ENCODE measurements around the gene TUBB4A. TPM values are rescaled to one million over a fixed set of nuclear protein-coding genes. Genes with fewer than 3 reads are reported as not detected.

Gene TUBB4A
- total and polyA plus RNA-seq, 9 of the 15 experiments (the other 6 are each of a cell fraction or from before 2014, with no cell fraction given) = 0.14 to 7.0 (median 0.75) TPM

- TF ChIP-seq TSHZ1 (CRISPR knock-in tag; IDR thresholded peaks at IDR 0.05) (no peak), HMG20B (CRISPR knock-in tag; IDR thresholded peaks at IDR 0.05) (no peak), PPARD (CRISPR knock-in tag; IDR thresholded peaks at IDR 0.05) (no peak), NCOA2 (IDR thresholded peaks at IDR 0.05; ENCODE audit: partially characterized antibody in 2 of 2) (no peak), CXXC5 (CRISPR knock-in tag; IDR thresholded peaks at IDR 0.05) (peak; percentile 75), CTBP1 (IDR thresholded peaks at IDR 0.05; ENCODE audit: borderline replicate concordance) (peak; percentile 73), PTRF (tag; IDR thresholded peaks at IDR 0.05) (no peak), NEUROD1 (IDR thresholded peaks at IDR 0.05; ENCODE audit: borderline replicate concordance, low read depth, low read length, partially characterized antibody) (no peak), GABPB2 (CRISPR knock-in tag; conservative IDR thresholded peaks at IDR 0.05) (no peak), MECOM (CRISPR knock-in tag; IDR thresholded peaks at IDR 0.05) (no peak), ERF (CRISPR knock-in tag; IDR thresholded peaks at IDR 0.05) (no peak), MIER1 (IDR thresholded peaks at IDR 0.05; ENCODE audit: low read depth) (peak; percentile 70), EZH2 (IDR thresholded peaks at IDR 0.05; ENCODE audit: borderline replicate concordance, low read depth, low read length) (no peak), ZZZ3 (IDR thresholded peaks at IDR 0.05) (no peak), ZSCAN29 (IDR thresholded peaks at IDR 0.05) (no peak), ZNF699 (CRISPR knock-in tag; IDR thresholded peaks at IDR 0.05; ENCODE audit: insufficient replicate concordance) (no peak), ZNF134 (CRISPR knock-in tag; conservative IDR thresholded peaks at IDR 0.05) (no peak), E2F4 (CRISPR knock-in tag; IDR thresholded peaks at IDR 0.05; ENCODE audit: low read depth) (no peak; the same call in 1 of the 2 replicates), NFIC (IDR thresholded peaks at IDR 0.05) (0 out of 2 replicates have a peak, but pooled peaks have one; percentile 13), ZBTB1 (CRISPR knock-in tag; IDR thresholded peaks at IDR 0.05; ENCODE audit: borderline replicate concordance, low read depth) (no peak), FOS (IDR thresholded peaks at IDR 0.05; ENCODE audit: extremely low read depth, insufficient read length) (no peak), CREB3 (tag; conservative IDR thresholded peaks at IDR 0.05; ENCODE audit: low read depth) (no peak)
Measured at GRCh38 chr19:6460099-6460884, 41.8 kb downstream of the TUBB4A start (continued).
